DMS 273 (cell line): Measurements from ENCODE around the gene EID2B.

ENCODE experiments used
- DNase-seq: peaks from one replicate; lab custom pipeline; 2025; ENCODE audit not compliant: unreplicated experiment; lab: John Stamatoyannopoulos, UW

Gene EID2B

DNA sequence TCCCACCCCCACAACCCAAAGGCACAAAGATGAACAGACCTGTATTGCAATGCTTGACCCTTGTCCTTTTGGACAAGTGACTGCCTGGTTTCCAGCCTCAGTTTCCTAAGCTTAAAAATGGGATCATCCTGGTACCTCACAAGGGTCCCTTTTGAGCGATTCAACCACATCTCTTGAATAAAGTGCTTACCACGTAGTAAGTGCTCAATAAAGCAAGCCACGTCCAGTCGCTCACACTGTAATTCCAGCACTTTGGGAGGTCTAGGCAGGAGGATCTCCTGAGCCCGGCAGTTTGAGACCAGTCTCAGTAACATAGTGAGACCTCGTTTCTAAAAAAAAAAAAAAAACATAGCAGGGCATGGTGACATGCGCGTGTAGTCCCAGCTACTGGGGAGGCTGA is 32.7 kb downstream of the EID2B start:
- no peak for DNase-seq

DNA sequence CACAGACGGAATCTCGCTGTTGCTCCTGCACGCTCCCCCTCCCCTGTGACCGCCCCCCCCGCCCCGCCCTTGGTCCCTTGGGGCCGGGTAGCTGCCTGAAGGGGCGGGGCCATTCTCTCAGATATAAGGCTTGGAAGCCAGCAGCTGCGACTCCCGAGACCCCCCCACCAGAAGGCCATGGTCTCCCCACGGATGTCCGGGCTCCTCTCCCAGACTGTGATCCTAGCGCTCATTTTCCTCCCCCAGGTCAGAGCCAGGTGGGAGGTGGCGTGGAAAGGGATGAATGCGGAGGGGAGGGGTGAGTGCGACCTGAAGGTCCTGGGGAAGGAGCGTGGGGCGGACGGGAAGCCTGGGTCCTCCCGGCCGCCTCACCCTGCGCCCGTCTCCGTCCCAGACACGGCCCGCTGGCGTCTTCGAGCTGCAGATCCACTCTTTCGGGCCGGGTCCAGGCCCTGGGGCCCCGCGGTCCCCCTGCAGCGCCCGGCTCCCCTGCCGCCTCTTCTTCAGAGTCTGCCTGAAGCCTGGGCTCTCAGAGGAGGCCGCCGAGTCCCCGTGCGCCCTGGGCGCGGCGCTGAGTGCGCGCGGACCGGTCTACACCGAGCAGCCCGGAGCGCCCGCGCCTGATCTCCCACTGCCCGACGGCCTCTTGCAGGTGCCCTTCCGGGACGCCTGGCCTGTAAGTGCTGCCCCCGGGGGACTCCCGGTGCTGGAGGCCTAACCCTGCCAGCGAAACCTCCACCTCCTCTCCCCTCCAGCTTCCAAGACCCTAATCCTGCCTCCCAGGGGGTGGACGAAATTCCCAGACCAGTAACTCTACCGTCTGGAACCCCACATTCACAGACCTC is 33.6 kb downstream of the EID2B start, which contains the start of gene DLL3:
Gene DLL3 (plus strand): TSS at position 150 of the 845 bp plus-strand sequence. CDS start 28 bp downstream, at position 178.
- peak; percentile 77 for DNase-seq

DNA sequence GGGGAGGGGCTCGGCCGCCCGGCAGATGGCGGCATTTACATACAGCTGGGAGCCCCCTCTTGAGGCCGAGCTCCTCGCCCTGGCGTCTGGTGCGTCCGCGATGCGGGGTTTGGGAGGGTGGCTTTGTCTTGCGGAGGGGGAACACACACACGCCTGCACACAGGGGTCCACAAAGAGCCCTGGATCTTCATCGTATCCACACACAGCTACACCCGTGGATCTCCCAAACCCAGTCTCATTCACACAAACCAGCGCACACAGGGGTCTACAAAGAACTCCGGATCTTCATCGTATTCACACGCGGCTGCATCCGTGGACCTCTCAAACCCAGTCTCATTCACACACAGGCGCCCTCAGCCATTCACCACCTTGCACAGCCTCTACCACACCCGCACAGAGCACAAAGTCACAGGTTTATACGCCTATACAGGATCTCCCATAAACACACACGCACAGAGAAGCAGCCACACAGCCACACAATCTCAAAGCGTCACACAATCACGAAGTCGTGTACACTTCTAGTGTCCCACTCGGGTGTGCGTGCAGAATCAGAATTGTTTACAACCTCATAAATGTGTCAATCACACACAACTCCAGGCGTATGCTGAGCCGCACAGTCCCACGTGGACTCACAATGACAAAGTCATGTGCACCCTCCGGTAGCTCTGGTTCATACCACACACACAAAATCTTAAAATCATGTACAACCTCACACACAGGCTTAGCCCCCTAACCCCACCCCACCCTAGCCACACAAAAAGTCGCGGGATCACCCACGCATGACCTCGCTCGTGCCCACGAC is 34.5 kb downstream of the EID2B start:
- DNase-seq: peak; percentile 93

DNA sequence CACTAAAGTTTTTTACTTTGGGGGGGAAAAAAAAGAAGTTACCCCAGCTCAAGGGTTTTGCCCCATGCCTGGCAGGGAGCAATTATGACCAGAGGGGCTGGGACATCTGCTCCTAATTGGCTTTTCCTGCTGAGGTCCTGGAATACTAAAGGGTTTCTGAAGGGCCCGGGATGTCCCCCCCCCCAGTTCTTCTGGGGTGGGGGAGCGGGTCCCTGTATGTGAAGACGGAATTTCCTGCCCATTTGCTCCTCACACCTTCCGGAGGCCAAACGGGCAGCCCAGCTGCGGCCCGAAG is 35.0 kb downstream of the EID2B start:
- no peak for DNase-seq

DNA sequence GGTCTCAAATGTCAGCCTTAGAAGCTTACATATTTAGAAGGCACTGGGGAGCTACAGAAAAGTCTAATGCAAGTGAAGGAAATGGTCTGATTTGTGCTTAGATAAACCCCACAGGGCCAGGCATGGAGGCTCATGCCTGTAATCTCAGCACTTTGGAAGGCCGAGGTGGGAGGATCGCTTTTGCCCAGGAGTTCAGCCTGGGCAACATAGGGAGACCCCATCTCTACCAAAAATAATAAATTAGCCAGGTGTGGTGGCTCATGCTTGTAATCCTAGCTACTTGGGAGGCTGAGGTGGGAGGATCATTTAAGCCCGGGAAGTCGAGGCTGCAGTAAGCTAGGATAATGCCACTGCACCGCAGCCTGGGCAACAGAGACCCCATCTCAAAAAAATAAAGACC is 36.6 kb downstream of the EID2B start:
- no peak for DNase-seq

DNA sequence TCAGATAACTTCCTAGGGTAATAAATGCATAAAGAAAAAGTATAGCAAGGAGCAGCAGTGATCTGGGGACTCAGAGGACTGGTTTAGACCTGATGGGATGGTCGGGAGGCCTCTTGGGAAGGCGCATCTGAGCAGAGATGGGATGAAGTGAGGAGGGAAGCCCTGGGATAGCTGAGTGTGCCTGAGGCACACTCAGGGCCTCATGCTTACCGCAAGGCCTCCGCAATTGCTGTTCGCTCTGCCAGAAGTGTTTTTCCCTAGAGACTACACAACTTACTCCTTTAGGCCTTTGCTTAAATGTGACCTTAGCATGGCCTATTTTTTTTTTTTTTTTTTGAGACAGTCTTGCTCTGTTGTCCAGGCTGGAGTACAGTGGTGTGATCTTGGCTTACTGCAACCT is 38.0 kb downstream of the EID2B start:
- no peak for DNase-seq

DNA sequence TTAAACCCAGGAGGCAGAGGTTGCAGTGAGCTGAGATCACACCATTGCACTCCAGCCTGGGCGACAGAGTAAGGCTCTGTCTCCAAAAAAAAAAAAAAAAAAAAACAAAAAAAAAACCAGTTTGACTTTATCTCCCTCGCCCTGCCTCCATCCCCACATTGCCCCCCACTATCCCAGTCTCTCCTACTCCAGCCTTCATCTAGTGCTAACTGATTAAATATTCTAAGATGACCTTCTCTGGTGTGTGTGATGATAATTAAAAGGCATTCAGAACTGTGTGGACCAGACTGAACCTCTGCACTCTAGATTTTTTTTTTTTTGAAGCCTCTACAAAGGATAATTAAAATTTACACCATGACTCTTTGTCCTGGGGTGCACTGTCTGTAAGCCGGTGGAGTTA is 39.9 kb downstream of the EID2B start:
- no peak for DNase-seq

DNA sequence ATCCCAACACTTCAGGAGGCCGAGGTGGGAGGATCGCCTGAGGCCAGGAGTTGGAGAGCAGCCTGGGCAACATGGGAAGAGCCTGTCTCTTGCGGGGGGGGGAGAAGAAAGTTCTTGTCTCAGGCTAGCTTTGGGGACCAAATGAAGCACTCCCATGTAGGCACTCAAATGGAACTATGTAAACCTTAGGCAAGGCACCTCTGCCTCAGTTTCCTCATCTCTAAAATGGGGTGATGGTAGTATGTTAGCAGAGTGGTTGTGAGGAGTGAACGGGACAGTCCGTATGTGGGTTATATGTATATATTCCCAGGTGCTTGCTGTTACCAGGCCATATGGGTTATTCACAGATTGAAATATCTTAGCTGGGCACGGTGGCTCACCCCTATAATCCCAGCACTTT is 40.4 kb downstream of the EID2B start:
- no peak for DNase-seq

DNA sequence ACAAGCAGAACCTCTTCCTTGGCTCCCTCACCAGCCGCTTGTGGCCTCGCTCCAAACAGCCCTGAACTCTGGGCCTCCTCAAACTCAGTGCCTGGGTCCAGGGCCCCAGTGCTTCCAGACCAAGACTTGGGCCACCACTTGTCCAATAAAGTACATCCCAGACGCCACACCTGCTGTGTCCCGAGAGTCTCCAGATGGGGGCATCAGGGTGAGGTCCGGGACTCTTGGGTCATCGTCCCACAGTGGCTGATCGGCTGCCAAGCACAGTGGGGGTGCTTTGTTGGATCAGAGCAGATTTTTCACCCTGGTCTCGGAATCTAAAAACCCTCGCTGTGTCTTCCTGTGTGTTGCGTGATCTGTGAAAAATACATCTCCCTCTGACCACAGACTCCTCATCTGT is 42.9 kb downstream of the EID2B start:
- no peak for DNase-seq

DNA sequence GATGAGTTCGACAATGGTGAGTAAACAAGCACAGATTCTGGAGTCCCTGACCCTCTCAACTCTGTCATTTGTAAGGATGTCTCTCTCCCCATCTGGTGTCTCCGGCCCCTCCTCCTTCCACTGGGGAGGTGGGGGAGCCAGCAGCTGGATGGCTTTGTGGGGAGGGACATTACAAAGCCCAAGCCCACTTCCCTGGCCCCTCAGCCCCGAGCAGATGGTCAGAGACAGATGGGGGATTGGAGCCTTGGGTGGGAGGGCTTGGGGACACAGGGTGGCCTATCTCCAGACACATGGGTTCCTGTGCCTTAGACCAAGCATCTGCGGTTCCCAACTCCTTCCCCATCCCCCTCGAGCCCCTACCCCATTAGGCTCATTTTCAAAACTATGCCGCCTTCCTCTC is 49.5 kb downstream of the EID2B start:
- peak; percentile 72 for DNase-seq

DNA sequence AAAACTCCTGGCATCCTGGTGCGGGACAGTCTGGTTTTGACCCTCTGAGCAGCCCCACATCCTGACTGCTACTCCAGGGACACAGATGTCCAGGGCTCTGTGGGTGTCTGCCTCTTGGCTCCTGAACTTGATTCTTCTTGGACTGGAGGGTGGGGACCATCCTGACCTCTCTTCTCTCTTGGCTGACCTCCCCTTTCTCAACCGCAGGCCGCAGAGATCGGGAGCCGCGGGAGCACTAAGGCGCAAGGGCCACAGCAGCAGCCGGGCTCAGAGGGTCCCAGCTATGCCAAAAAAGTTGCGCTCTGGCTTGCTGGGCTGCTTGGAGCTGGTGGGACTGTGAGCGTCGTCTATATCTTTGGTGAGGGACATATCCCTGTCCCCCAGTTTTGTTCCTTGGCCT is 51.0 kb downstream of the EID2B start:
- no peak for DNase-seq

DNA sequence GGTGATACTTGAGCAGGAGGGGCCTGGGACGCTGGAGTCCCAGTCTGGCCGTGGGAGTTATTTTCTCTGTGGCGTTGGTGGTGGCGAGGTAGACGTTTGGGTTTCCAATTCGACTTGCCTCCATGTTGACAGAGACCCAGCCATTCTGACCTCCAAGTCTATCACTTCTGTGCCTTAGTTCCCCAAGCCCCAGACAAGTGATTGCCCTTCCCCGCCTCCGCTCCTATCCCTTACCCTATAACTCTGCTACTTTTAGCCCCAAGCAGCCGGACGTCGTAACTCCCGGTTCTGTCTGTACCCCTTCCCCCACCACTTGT is 51.5 kb downstream of the EID2B start:
- peak; percentile 61 for DNase-seq
